ENCODE data around the gene TREM1.

The TREM1 gene

GRCh38 chr6:41284726-41285125 is 1.8 kb downstream of the TREM1 start:
- Histone ChIP-seq H3K27me3 (ENCODE audit: control insufficient read depth in 3 of 3, insufficient read depth in 3 of 3, low read depth in 1 of 3, low read length in 3 of 3) (peaks cover 0 to 2% (median 0%) of the 10 kb centered on the region in 3 experiments), H3K4ac (ENCODE audit: low read length) (no peak overlapping the region), H4K8ac (ENCODE audit: low read depth, low read length) (no peak overlapping the region), H3K27ac (replicated peaks; ENCODE audit: low read length) (no peak overlapping the region), H2BK120ac (ENCODE audit: low read depth, low read length) (no peak overlapping the region), H2AK5ac (ENCODE audit: low read depth, low read length) (no peak overlapping the region), H3K23ac (ENCODE audit: low read depth, low read length, poor library complexity) (no peak overlapping the region), H3K4me2 (ENCODE audit: insufficient read depth, low read length, poor library complexity, severe bottlenecking) (no peak overlapping the region), H3K4me1 (ENCODE audit: control insufficient read depth in 2 of 2, insufficient read depth in 1 of 2, low read depth in 1 of 2, low read length in 2 of 2) (peaks cover 0 to 2% of the 10 kb centered on the region in 2 donors), H4K91ac (ENCODE audit: low read depth, low read length, poor library complexity) (no peak overlapping the region), H3K36me3 (replicated peaks in 1 of 2; ENCODE audit: control insufficient read depth in 2 of 2, insufficient read depth in 2 of 2, low read length in 2 of 2) (no peaks in the 10 kb centered on the region), H3K4me3 (ENCODE audit: low read length in 2 of 2) (no peak overlapping the region), H3K14ac (ENCODE audit: low read length) (no peak overlapping the region), H3K79me1 (ENCODE audit: low read depth, low read length) (no peaks in the 10 kb centered on the region), H3K9me3 (replicated peaks in 1 of 2; ENCODE audit: control insufficient read depth in 2 of 2, insufficient read depth in 1 of 2, low read depth in 1 of 2, low read length in 2 of 2) (no peaks in the 10 kb centered on the region), H2BK15ac (ENCODE audit: low read length) (no peak overlapping the region), H3K9ac (ENCODE audit: low read depth, low read length, poor library complexity) (no peak overlapping the region), H2BK5ac (ENCODE audit: low read length) (no peak overlapping the region), H2BK12ac (ENCODE audit: low read length) (no peak overlapping the region), H2AFZ (ENCODE audit: low read length) (no peak overlapping the region), H3K18ac (ENCODE audit: low read length) (no peak overlapping the region)
- no CpG with 5 or more reads among the region's 1 CpG for WGBS, 2 donors (ENCODE audit: extremely low coverage in 2 of 2, insufficient read length in 2 of 2, insufficient replicate concordance in 1 of 2)
- no peak for DNase-seq (ENCODE audit: low spot score)

DNA sequence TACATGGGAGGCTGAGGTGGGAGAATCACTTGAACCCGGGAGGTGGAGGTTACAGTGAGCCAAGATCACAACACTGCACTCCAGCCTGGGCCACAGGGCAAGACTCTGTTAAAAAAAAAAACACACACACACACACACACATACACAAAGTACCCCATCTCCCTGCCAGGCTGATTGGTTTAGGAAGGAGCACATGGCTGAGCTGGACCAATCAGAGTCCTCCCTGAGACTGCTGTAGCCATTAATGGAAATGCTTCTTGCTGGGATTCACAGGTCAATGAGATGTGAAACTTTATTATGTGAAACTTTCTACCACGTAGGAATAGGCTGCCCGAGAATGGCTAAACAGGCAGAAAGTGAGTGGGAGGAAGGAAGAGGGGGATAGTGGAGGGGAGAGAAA is 2.9 kb downstream of the TREM1 start:
- WGBS, 2 donors (ENCODE audit: extremely low coverage in 2 of 2, insufficient read length in 2 of 2, insufficient replicate concordance in 1 of 2) = no CpG with 5 or more reads among the region's 3 CpGs
- Histone ChIP-seq H3K79me1 (ENCODE audit: low read depth, low read length) (no peaks in the 10 kb centered on the region), H3K4me3 (ENCODE audit: low read length in 2 of 2) (no peak overlapping the region), H2AK5ac (ENCODE audit: low read depth, low read length) (no peak overlapping the region), H3K4me2 (ENCODE audit: insufficient read depth, low read length, poor library complexity, severe bottlenecking) (no peak overlapping the region), H4K91ac (ENCODE audit: low read depth, low read length, poor library complexity) (no peak overlapping the region), H3K14ac (ENCODE audit: low read length) (no peak overlapping the region), H2AFZ (ENCODE audit: low read length) (no peak overlapping the region), H2BK120ac (ENCODE audit: low read depth, low read length) (no peak overlapping the region), H2BK5ac (ENCODE audit: low read length) (no peak overlapping the region), H3K18ac (ENCODE audit: low read length) (no peak overlapping the region), H3K4me1 (ENCODE audit: control insufficient read depth in 2 of 2, insufficient read depth in 1 of 2, low read depth in 1 of 2, low read length in 2 of 2) (no peaks in the 10 kb centered on the region), H3K9ac (ENCODE audit: low read depth, low read length, poor library complexity) (no peak overlapping the region), H2BK15ac (ENCODE audit: low read length) (no peak overlapping the region), H3K23ac (ENCODE audit: low read depth, low read length, poor library complexity) (no peak overlapping the region), H2BK12ac (ENCODE audit: low read length) (no peak overlapping the region), H3K36me3 (replicated peaks in 1 of 2; ENCODE audit: control insufficient read depth in 2 of 2, insufficient read depth in 2 of 2, low read length in 2 of 2) (no peaks in the 10 kb centered on the region), H4K8ac (ENCODE audit: low read depth, low read length) (no peak overlapping the region), H3K4ac (ENCODE audit: low read length) (no peak overlapping the region), H3K27ac (replicated peaks; ENCODE audit: low read length) (no peak overlapping the region), H3K9me3 (replicated peaks in 1 of 2; ENCODE audit: control insufficient read depth in 2 of 2, insufficient read depth in 1 of 2, low read depth in 1 of 2, low read length in 2 of 2) (no peaks in the 10 kb centered on the region), H3K27me3 (ENCODE audit: control insufficient read depth in 3 of 3, insufficient read depth in 3 of 3, low read depth in 1 of 3, low read length in 3 of 3) (no peaks in the 10 kb centered on the region)
- no peak for DNase-seq (ENCODE audit: low spot score)

- no peak overlapping the region for H3K4ac ChIP-seq (ENCODE audit: low read length)
- H3K18ac ChIP-seq (ENCODE audit: low read length) = no peak overlapping the region
- H3K27ac ChIP-seq (replicated peaks; ENCODE audit: low read length) = no peak overlapping the region
- no peaks in the 10 kb centered on the region for H3K36me3 ChIP-seq (replicated peaks in 1 of 2; ENCODE audit: control insufficient read depth in 2 of 2, insufficient read depth in 2 of 2, low read length in 2 of 2)
- H2AFZ ChIP-seq (ENCODE audit: low read length) = no peak overlapping the region
- H2BK120ac ChIP-seq (ENCODE audit: low read depth, low read length) = no peak overlapping the region
- H3K4me3 ChIP-seq (ENCODE audit: low read length in 2 of 2) = no peak overlapping the region
- no peak overlapping the region for H3K4me2 ChIP-seq (ENCODE audit: insufficient read depth, low read length, poor library complexity, severe bottlenecking)
- H3K27me3 ChIP-seq (ENCODE audit: control insufficient read depth in 3 of 3, insufficient read depth in 3 of 3, low read depth in 1 of 3, low read length in 3 of 3) = peaks cover 0 to 6% (median 0%) of the 10 kb centered on the region in 3 experiments
- no peak overlapping the region for H3K23ac ChIP-seq (ENCODE audit: low read depth, low read length, poor library complexity)
- H3K9me3 ChIP-seq (replicated peaks in 1 of 2; ENCODE audit: control insufficient read depth in 2 of 2, insufficient read depth in 1 of 2, low read depth in 1 of 2, low read length in 2 of 2) = no peaks in the 10 kb centered on the region
- no peaks in the 10 kb centered on the region for H3K4me1 ChIP-seq (ENCODE audit: control insufficient read depth in 2 of 2, insufficient read depth in 1 of 2, low read depth in 1 of 2, low read length in 2 of 2)
- H2AK5ac ChIP-seq (ENCODE audit: low read depth, low read length) = no peak overlapping the region
- no peak overlapping the region for H2BK12ac ChIP-seq (ENCODE audit: low read length)
- no peaks in the 10 kb centered on the region for H3K79me1 ChIP-seq (ENCODE audit: low read depth, low read length)
- H2BK15ac ChIP-seq (ENCODE audit: low read length) = no peak overlapping the region
- no peak overlapping the region for H4K8ac ChIP-seq (ENCODE audit: low read depth, low read length)
- H2BK5ac ChIP-seq (ENCODE audit: low read length) = no peak overlapping the region
- DNase-seq (ENCODE audit: low spot score) = no peak
- H3K14ac ChIP-seq (ENCODE audit: low read length) = no peak overlapping the region
- no peak overlapping the region for H4K91ac ChIP-seq (ENCODE audit: low read depth, low read length, poor library complexity)
- no CpG with 5 or more reads among the region's 1 CpG for WGBS, 2 donors (ENCODE audit: extremely low coverage in 2 of 2, insufficient read length in 2 of 2, insufficient replicate concordance in 1 of 2)
- H3K9ac ChIP-seq (ENCODE audit: low read depth, low read length, poor library complexity) = no peak overlapping the region
Measured at GRCh38 chr6:41280381-41281057, 6.0 kb downstream of the TREM1 start.

GRCh38 chr6:41278699-41279405 is 7.6 kb downstream of the TREM1 start:
- no peak overlapping the region for H3K23ac ChIP-seq (ENCODE audit: low read depth, low read length, poor library complexity)
- H3K9me3 ChIP-seq (replicated peaks in 1 of 2; ENCODE audit: control insufficient read depth in 2 of 2, insufficient read depth in 1 of 2, low read depth in 1 of 2, low read length in 2 of 2) = no peaks in the 10 kb centered on the region
- no peaks in the 10 kb centered on the region for H3K36me3 ChIP-seq (replicated peaks in 1 of 2; ENCODE audit: control insufficient read depth in 2 of 2, insufficient read depth in 2 of 2, low read length in 2 of 2)
- peak; percentile 30 for DNase-seq (ENCODE audit: low spot score)
- H3K27me3 ChIP-seq (ENCODE audit: control insufficient read depth in 3 of 3, insufficient read depth in 3 of 3, low read depth in 1 of 3, low read length in 3 of 3) = peaks cover 0 to 13% (median 0%) of the 10 kb centered on the region in 3 experiments
- H3K27ac ChIP-seq (replicated peaks; ENCODE audit: low read length) = no peak overlapping the region
- H2BK120ac ChIP-seq (ENCODE audit: low read depth, low read length) = no peak overlapping the region
- peak overlapping the region; percentile 56 for H2AFZ ChIP-seq (ENCODE audit: low read length)
- H3K4me3 ChIP-seq (ENCODE audit: low read length in 2 of 2) = no peak overlapping the region
- no peak overlapping the region for H3K4ac ChIP-seq (ENCODE audit: low read length)
- no peak overlapping the region for H3K18ac ChIP-seq (ENCODE audit: low read length)
- no peak overlapping the region for H2BK5ac ChIP-seq (ENCODE audit: low read length)
- no peak overlapping the region for H4K91ac ChIP-seq (ENCODE audit: low read depth, low read length, poor library complexity)
- no peaks in the 10 kb centered on the region for H3K4me1 ChIP-seq (ENCODE audit: control insufficient read depth in 2 of 2, insufficient read depth in 1 of 2, low read depth in 1 of 2, low read length in 2 of 2)
- no peak overlapping the region for H2AK5ac ChIP-seq (ENCODE audit: low read depth, low read length)
- no peak overlapping the region for H3K9ac ChIP-seq (ENCODE audit: low read depth, low read length, poor library complexity)
- H2BK12ac ChIP-seq (ENCODE audit: low read length) = no peak overlapping the region
- H3K14ac ChIP-seq (ENCODE audit: low read length) = no peak overlapping the region
- H4K8ac ChIP-seq (ENCODE audit: low read depth, low read length) = no peak overlapping the region
- H2BK15ac ChIP-seq (ENCODE audit: low read length) = no peak overlapping the region
- WGBS, 2 donors (ENCODE audit: extremely low coverage in 2 of 2, insufficient read length in 2 of 2, insufficient replicate concordance in 1 of 2) = no CpG with 5 or more reads among the region's 10 CpGs
- no peaks in the 10 kb centered on the region for H3K79me1 ChIP-seq (ENCODE audit: low read depth, low read length)
- H3K4me2 ChIP-seq (ENCODE audit: insufficient read depth, low read length, poor library complexity, severe bottlenecking) = no peak overlapping the region
